Panc1 (cell line): ENCODE data around the gene ENTREP1. TPM values are rescaled to one million over a fixed set of nuclear protein-coding genes. Genes with fewer than 3 reads are reported as not detected.

ENCODE experiments used
- ATAC-seq: fragments of 200-7000 bp; cut with Tn5 transposase; 2 replicates; pipeline ENCODE4 v1.9.1; 2020; ENCODE audit warnings: mild to moderate bottlenecking, moderate library complexity
- BruUV-seq: library from RNA; stranded (reverse); fragments of 400-500 nt; replicated peaks from 2 replicates; lab custom pipeline; 2021; lab: Mats Ljungman, UMichigan
- CTCF ChIA-PET: fragments of 300-600 bp; sonication (Branson Sonifier 250); formaldehyde crosslinking; loops from one replicate; lab custom pipeline; 2022; ENCODE audit warnings: antibody characterized with exemption; lab: Charles Lee
- POLR2A ChIA-PET: fragments of 300-600 bp; sonication (Branson Sonifier 250); formaldehyde crosslinking; loops from one replicate; lab custom pipeline; 2022; ENCODE audit warnings: antibody characterized with exemption; lab: Charles Lee
- DNase-seq: peaks from one replicate; pipeline ENCODE4 v3.0.0-alpha.2; 2010; ENCODE audit warnings: low read depth, low spot score
- H3K27ac ChIP-seq: 2 replicates; pipeline ENCODE4 v1.5.1; 2011; ENCODE audit warnings: mild to moderate bottlenecking, low read length, inconsistent platforms
- H3K27me3 ChIP-seq: fragments of 200-500 bp; sonication (Bioruptor generic); 2 replicates; pipeline ENCODE4 v1.6.0; 2014; ENCODE audit warnings: low read length, inconsistent platforms; ENCODE audit not compliant: control insufficient read depth, insufficient read depth
- H3K36me3 ChIP-seq: fragments of 200-500 bp; sonication (Bioruptor generic); 2 replicates; pipeline ENCODE4 v1.5.1; 2014; ENCODE audit warnings: inconsistent platforms, mild to moderate bottlenecking, low read length, moderate library complexity; ENCODE audit not compliant: control insufficient read depth, insufficient read depth
- H3K4me1 ChIP-seq: 2 replicates; pipeline ENCODE4 v1.5.1; 2011; ENCODE audit warnings: inconsistent platforms, mild to moderate bottlenecking, low read length, moderate library complexity; ENCODE audit not compliant: control insufficient read depth, insufficient read depth
- H3K4me3 ChIP-seq, 2 experiments: 2 replicates each; pipeline ENCODE4 v1.5.1; 2011 to 2012; ENCODE audit warnings: low read depth in 2 of 2, low read length in 2 of 2, mild to moderate bottlenecking in 2 of 2, inconsistent platforms in 1 of 2, moderate library complexity in 1 of 2
- H3K9me3 ChIP-seq: fragments of 200-500 bp; sonication (Bioruptor generic); 2 replicates; pipeline ENCODE4 v1.5.1; 2014; ENCODE audit warnings: low read depth, mild to moderate bottlenecking, inconsistent platforms, low read length, moderate library complexity; ENCODE audit not compliant: control insufficient read depth, insufficient read depth
- POLR2AphosphoS5 ChIP-seq: IDR thresholded peaks from 2 replicates; pipeline ENCODE4 v1.6.1; 2012; ENCODE audit warnings: mild to moderate bottlenecking, low read depth, low read length, moderate library complexity
- SIN3A ChIP-seq: IDR thresholded peaks from 2 replicates; pipeline ENCODE4 v1.6.1; 2012; ENCODE audit warnings: low read depth, mild to moderate bottlenecking, low read length, moderate library complexity, borderline replicate concordance; ENCODE audit not compliant: insufficient read depth
- TCF7L2 ChIP-seq: IDR thresholded peaks from 2 replicates; pipeline ENCODE4 v1.6.1; 2011; ENCODE audit warnings: mild to moderate bottlenecking, low read depth, low read length, inconsistent platforms
- in situ Hi-C: cut with HindIII; loops from 2 replicates; pipeline ENCODE4 v1.10.0; 2016; ENCODE audit warnings: low sequenced_read_pairs, low pct_unique_long_range_greater_than_20kb
- intact Hi-C: fragments of 100-400 bp; cut with micrococcal nuclease; formaldehyde crosslinking; loops from one replicate; pipeline ENCODE4 v1.10.0; 2022; ENCODE audit not compliant: unreplicated experiment
- total RNA-seq: library from RNA; stranded (reverse); gene quantifications from one replicate; pipeline ENCODE4 v1.2.1, GENCODE V29; 2021; ENCODE audit not compliant: unreplicated experiment
- TF ChIP-seq, protein P1 (sequence below): fragments of 450-650 bp; IDR thresholded peaks from 2 replicates; pipeline ENCODE4 v1.5.1; 2017; ENCODE audit warnings: mild to moderate bottlenecking
- TF ChIP-seq, protein P2 (sequence below), 2 experiments: IDR thresholded peaks; 2 replicates each; pipeline ENCODE4 v1.6.1; 2011 to 2012; ENCODE audit warnings: low read depth in 2 of 2, control low read depth in 1 of 2, low read length in 1 of 2, mild to moderate bottlenecking in 1 of 2, moderate library complexity in 1 of 2; ENCODE audit not compliant: insufficient read depth in 1 of 2

The ENTREP1 gene
- total RNA-seq, 1 experiment from 2014 or later, result 0.13 TPM

DNA sequence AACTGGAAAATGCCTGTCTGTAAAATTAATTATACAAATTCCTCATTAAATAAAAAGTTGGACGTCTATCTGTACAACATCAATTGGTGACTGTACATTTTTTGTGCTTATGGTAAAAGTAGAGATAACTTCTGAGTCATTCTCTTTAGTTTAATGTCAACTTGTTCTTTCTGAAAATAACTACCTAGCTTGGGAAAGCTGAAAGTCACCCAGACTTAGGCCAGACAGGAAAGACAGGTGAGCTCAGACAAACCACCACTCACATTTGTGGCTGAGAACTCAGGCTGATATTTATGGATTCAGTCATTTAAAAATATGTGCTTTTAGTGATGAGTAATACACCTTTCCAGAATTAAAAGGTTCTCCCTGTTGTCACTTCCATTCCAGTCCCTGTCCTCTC is 31.9 kb upstream of the ENTREP1 start:
- Histone ChIP-seq H3K9me3 (no peaks in the 10 kb centered on the region), H3K36me3 (no peaks in the 10 kb centered on the region), H3K4me3 (no peak overlapping the region), H3K27me3 (no peaks in the 10 kb centered on the region), H3K4me1 (no peaks in the 10 kb centered on the region), H3K27ac (no peak overlapping the region)
- ChIA-PET POLR2A (no interaction called here), CTCF (no interaction called here)
- ATAC-seq (no peak), DNase-seq (no peak)
- in situ Hi-C loops (no loop called here), intact Hi-C loops (no loop called here)
- no TSS peak for BruUV-seq
- TF ChIP-seq, protein P1, sequence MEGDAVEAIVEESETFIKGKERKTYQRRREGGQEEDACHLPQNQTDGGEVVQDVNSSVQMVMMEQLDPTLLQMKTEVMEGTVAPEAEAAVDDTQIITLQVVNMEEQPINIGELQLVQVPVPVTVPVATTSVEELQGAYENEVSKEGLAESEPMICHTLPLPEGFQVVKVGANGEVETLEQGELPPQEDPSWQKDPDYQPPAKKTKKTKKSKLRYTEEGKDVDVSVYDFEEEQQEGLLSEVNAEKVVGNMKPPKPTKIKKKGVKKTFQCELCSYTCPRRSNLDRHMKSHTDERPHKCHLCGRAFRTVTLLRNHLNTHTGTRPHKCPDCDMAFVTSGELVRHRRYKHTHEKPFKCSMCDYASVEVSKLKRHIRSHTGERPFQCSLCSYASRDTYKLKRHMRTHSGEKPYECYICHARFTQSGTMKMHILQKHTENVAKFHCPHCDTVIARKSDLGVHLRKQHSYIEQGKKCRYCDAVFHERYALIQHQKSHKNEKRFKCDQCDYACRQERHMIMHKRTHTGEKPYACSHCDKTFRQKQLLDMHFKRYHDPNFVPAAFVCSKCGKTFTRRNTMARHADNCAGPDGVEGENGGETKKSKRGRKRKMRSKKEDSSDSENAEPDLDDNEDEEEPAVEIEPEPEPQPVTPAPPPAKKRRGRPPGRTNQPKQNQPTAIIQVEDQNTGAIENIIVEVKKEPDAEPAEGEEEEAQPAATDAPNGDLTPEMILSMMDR, result no peak
- TF ChIP-seq POLR2AphosphoS5 (no peak), SIN3A (no peak), TCF7L2 (no peak)
- TF ChIP-seq, protein P2, sequence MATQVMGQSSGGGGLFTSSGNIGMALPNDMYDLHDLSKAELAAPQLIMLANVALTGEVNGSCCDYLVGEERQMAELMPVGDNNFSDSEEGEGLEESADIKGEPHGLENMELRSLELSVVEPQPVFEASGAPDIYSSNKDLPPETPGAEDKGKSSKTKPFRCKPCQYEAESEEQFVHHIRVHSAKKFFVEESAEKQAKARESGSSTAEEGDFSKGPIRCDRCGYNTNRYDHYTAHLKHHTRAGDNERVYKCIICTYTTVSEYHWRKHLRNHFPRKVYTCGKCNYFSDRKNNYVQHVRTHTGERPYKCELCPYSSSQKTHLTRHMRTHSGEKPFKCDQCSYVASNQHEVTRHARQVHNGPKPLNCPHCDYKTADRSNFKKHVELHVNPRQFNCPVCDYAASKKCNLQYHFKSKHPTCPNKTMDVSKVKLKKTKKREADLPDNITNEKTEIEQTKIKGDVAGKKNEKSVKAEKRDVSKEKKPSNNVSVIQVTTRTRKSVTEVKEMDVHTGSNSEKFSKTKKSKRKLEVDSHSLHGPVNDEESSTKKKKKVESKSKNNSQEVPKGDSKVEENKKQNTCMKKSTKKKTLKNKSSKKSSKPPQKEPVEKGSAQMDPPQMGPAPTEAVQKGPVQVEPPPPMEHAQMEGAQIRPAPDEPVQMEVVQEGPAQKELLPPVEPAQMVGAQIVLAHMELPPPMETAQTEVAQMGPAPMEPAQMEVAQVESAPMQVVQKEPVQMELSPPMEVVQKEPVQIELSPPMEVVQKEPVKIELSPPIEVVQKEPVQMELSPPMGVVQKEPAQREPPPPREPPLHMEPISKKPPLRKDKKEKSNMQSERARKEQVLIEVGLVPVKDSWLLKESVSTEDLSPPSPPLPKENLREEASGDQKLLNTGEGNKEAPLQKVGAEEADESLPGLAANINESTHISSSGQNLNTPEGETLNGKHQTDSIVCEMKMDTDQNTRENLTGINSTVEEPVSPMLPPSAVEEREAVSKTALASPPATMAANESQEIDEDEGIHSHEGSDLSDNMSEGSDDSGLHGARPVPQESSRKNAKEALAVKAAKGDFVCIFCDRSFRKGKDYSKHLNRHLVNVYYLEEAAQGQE (IDR thresholded peaks at IDR 0.05; ENCODE audit: insufficient read depth in 1 of 2, low read depth in 2 of 2, low read length in 1 of 2), result no peak

DNA sequence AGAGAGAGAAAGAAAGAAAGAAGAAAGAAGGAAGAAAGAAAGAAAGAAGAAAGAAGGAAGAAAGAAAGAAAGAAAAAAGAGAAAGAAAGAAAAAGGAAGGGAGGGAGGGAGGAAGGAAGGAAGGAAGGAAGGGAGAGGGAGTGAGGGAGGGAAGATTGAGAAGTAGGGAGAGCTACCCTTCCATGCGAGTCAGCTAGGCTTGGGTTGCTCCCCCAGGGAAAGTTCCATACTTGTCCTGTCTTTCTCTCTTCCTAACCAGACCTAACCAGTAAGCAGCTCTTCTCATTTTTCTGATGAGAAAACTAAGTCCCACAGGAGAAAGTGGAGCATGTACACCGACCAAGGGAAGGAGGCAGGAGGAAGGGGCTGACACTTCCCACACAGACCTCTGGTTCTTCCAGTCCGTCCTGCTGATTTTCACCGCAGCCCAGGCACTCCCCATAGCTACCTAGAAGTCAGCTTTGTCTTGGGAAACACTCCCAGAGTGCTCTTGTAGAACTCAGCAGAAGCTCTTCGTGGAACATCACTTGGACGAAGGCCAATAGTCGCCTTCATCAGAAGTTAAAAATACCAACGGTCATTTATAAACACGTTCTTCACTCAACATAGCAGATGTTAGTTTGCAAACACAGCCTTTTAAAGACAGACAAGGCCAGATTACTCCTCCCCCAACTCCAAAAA is 29.0 kb upstream of the ENTREP1 start:
- POLR2A ChIA-PET, result no interaction called here
- in situ Hi-C loops (no loop called here), intact Hi-C loops (no loop called here)
- ATAC-seq (no peak), DNase-seq (no peak)
- no peak for TF ChIP-seq POLR2AphosphoS5
- TF ChIP-seq SIN3A, result no peak
- TF ChIP-seq, protein P2 (IDR thresholded peaks at IDR 0.05; ENCODE audit: insufficient read depth in 1 of 2, low read depth in 2 of 2, low read length in 1 of 2), result no peak
- no peak for TF ChIP-seq TCF7L2
- TF ChIP-seq, protein P1, result no peak
- H3K4me1 ChIP-seq, result no peaks in the 10 kb centered on the region
- no peak overlapping the region for H3K27ac ChIP-seq
- no peaks in the 10 kb centered on the region for H3K36me3 ChIP-seq
- CTCF ChIA-PET, result no interaction called here
- BruUV-seq, result no TSS peak
- H3K27me3 ChIP-seq, result no peaks in the 10 kb centered on the region
- H3K4me3 ChIP-seq, result no peak overlapping the region
- H3K9me3 ChIP-seq, result no peaks in the 10 kb centered on the region
